ENCODE results near the gene ZNF641.

ZNF641 gene

GRCh38 chr12:48305190-48305589 is 45.5 kb downstream of the ZNF641 start:
- no peaks in the 10 kb centered on the region for H3K4me1 ChIP-seq (ENCODE audit: insufficient read depth, low read length)
- no peak overlapping the region for H3K9ac ChIP-seq (ENCODE audit: low read depth, low read length)
- H3K36me3 ChIP-seq (ENCODE audit: insufficient read depth, low read length): no peaks in the 10 kb centered on the region
- no peaks in the 10 kb centered on the region for H3K9me3 ChIP-seq (ENCODE audit: control insufficient read depth, insufficient read depth, low read length)

- Histone ChIP-seq H3K36me3 (ENCODE audit: insufficient read depth, low read length) (no peaks in the 10 kb centered on the region), H3K9ac (ENCODE audit: low read depth, low read length) (no peak overlapping the region), H3K9me3 (ENCODE audit: control insufficient read depth, insufficient read depth, low read length) (no peaks in the 10 kb centered on the region), H3K4me1 (ENCODE audit: insufficient read depth, low read length) (no peaks in the 10 kb centered on the region)
These were observed 48.4 kb downstream of the ZNF641 start for GRCh38 chr12:48302161-48302911.

- Histone ChIP-seq H3K9ac (ENCODE audit: low read depth, low read length) (no peak overlapping the region), H3K36me3 (ENCODE audit: insufficient read depth, low read length) (no peaks in the 10 kb centered on the region), H3K9me3 (ENCODE audit: control insufficient read depth, insufficient read depth, low read length) (no peaks in the 10 kb centered on the region), H3K4me1 (ENCODE audit: insufficient read depth, low read length) (no peaks in the 10 kb centered on the region)
These were observed 49.9 kb downstream of the ZNF641 start for GRCh38 chr12:48300774-48301173.

DNA sequence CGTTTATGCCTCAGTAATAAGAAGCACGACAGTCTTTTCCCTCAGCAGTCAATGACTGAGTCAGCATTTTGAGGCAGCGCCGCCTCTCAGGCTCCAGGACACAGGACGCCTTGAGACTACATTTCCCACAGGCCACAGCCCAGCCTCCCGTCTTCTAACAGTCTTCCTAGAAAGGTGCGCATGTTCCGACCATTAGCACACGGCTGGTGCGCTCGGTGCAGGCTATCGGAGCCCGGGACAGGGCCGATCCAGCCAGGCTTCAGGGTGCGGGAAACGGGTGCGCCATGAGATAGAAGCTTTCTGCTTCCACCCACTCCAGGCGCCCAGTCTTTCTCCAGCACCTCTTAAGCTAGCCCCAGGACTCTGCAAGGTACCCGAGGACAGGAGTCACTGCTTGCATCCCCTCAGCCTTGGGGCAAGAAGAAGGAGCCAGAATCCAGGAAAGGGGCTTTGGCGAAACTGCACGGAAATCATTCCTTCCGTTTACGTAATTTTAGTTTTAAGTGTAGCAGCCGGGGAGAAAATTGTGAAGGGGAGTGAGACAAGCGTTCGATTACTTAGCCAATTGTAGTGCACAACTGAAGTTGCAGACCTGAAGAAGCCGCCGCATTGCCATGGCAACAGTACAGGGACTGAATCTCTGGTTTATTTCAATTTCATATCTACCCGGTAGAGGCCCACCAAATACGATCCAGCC is 54.0 kb downstream of the ZNF641 start:
- H3K9ac ChIP-seq (ENCODE audit: low read depth, low read length): peak overlapping the region; percentile 60

DNA sequence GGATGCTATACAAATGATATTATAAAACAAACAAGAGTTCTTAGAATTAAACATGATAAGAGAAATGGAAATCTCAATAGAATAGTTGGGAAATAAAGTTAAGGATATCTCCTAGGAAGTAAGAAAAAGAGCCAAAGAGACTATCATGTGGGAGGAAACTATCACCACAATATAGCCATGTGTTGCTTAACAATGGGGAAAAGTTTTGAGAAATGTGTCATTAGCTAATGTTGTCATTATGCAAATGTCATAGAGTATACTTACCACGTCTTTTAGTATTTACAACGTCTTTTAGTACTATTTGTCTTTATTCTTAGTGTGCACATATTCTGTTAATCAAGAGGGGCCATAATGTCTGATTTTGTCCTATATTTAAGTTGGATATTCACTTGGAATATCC is 58.7 kb downstream of the ZNF641 start:
- peaks cover 5% of the 10 kb centered on the region; the same call in 1 of the 2 replicates for H3K4me1 ChIP-seq (ENCODE audit: insufficient read depth, low read length)
- H3K36me3 ChIP-seq (ENCODE audit: insufficient read depth, low read length): no peaks in the 10 kb centered on the region
- no peak overlapping the region for H3K9ac ChIP-seq (ENCODE audit: low read depth, low read length)

More for the DNA sequence above, 54.0 kb downstream of the ZNF641 start:
- H3K36me3 ChIP-seq (ENCODE audit: insufficient read depth, low read length): no peaks in the 10 kb centered on the region
- no peaks in the 10 kb centered on the region for H3K9me3 ChIP-seq (ENCODE audit: control insufficient read depth, insufficient read depth, low read length)
- H3K4me1 ChIP-seq (ENCODE audit: insufficient read depth, low read length): no peaks in the 10 kb centered on the region

GRCh38 chr12:48291511-48291910 is 59.2 kb downstream of the ZNF641 start:
- Histone ChIP-seq H3K4me1 (ENCODE audit: insufficient read depth, low read length) (peaks cover 5% of the 10 kb centered on the region; the same call in 1 of the 2 replicates), H3K9me3 (ENCODE audit: control insufficient read depth, insufficient read depth, low read length) (no peaks in the 10 kb centered on the region), H3K9ac (ENCODE audit: low read depth, low read length) (no peak overlapping the region), H3K36me3 (ENCODE audit: insufficient read depth, low read length) (no peaks in the 10 kb centered on the region)

More for the DNA sequence above, 58.7 kb downstream of the ZNF641 start:
- no peaks in the 10 kb centered on the region for H3K9me3 ChIP-seq (ENCODE audit: control insufficient read depth, insufficient read depth, low read length)

- no peak overlapping the region for H3K9ac ChIP-seq (ENCODE audit: low read depth, low read length)
- peaks cover 8% of the 10 kb centered on the region; the same call in 1 of the 2 replicates for H3K4me1 ChIP-seq (ENCODE audit: insufficient read depth, low read length)
- H3K9me3 ChIP-seq (ENCODE audit: control insufficient read depth, insufficient read depth, low read length): no peaks in the 10 kb centered on the region
- no peaks in the 10 kb centered on the region for H3K36me3 ChIP-seq (ENCODE audit: insufficient read depth, low read length)
These were observed 62.1 kb downstream of the ZNF641 start for GRCh38 chr12:48288387-48289268.

All from ES-I3 (cell line).